Measurements from ENCODE around the gene RAB30. TPM values are rescaled to one million over a fixed set of nuclear protein-coding genes. Genes with fewer than 3 reads are reported as not detected.

The RAB30 gene
- total RNA-seq, 1 donor from 2014 or later, result 6.5 TPM

- no peak for ATAC-seq
Measured at GRCh38 chr11:83070044-83070701, 1.5 kb downstream of the RAB30 start.

GRCh38 chr11:83069441-83070043 is 2.2 kb downstream of the RAB30 start:
- no peak for ATAC-seq

- ATAC-seq, result no peak
Measured at GRCh38 chr11:83068568-83068967, 3.1 kb downstream of the RAB30 start.

- no peak for ATAC-seq
Measured at GRCh38 chr11:83064011-83064410, 7.7 kb downstream of the RAB30 start.

GRCh38 chr11:83063073-83063754 is 8.5 kb downstream of the RAB30 start:
- ATAC-seq, result peak; percentile 73

GRCh38 chr11:83061883-83062282 is 9.8 kb downstream of the RAB30 start:
- no peak for ATAC-seq

- no peak for ATAC-seq
Measured at GRCh38 chr11:83060965-83061364, 10.7 kb downstream of the RAB30 start.

GRCh38 chr11:83057721-83058120 is 14.0 kb downstream of the RAB30 start:
- no peak for ATAC-seq

- no peak for ATAC-seq
Measured at GRCh38 chr11:83056611-83057010, 15.1 kb downstream of the RAB30 start.

- ATAC-seq, result no peak
Measured at GRCh38 chr11:83056204-83056603, 15.5 kb downstream of the RAB30 start.

- peak; percentile 58 for ATAC-seq
Measured at GRCh38 chr11:83054904-83055380, 16.8 kb downstream of the RAB30 start.

- ATAC-seq, result no peak
Measured at GRCh38 chr11:83054001-83054400, 17.7 kb downstream of the RAB30 start.

- ATAC-seq, result peak; percentile 87
Measured at GRCh38 chr11:83051760-83052671, 19.7 kb downstream of the RAB30 start.

GRCh38 chr11:83047515-83048225 is 24.0 kb downstream of the RAB30 start:
- ATAC-seq, result no peak

- ATAC-seq, result no peak
Measured at GRCh38 chr11:83046621-83047172, 25.0 kb downstream of the RAB30 start.

- peak; percentile 78 for ATAC-seq
Measured at GRCh38 chr11:83044958-83045712, 26.6 kb downstream of the RAB30 start.

GRCh38 chr11:83042964-83043711 is 28.6 kb downstream of the RAB30 start:
- ATAC-seq, result peak; percentile 57

- ATAC-seq, result no peak
Measured at GRCh38 chr11:83041126-83041525, 30.6 kb downstream of the RAB30 start.

- no peak for ATAC-seq
Measured at GRCh38 chr11:83039566-83039965, 32.1 kb downstream of the RAB30 start.

GRCh38 chr11:83037877-83038276 is 33.8 kb downstream of the RAB30 start:
- no peak for ATAC-seq
